Ramos (cell line): ENCODE measurements around the gene IPPK.

Experiments used
- in situ Hi-C: fragments of 300-500 bp; cut with MboI; formaldehyde crosslinking; loops from one replicate; pipeline ENCODE4 v1.14.3; 2022; ENCODE audit warnings: low sequenced_read_pairs; ENCODE audit not compliant: unreplicated experiment

IPPK gene

GRCh38 chr9:92669890-92670708, at the start of gene IPPK:
TSS of gene IPPK (minus strand) at chr9:92670131. CDS start at chr9:92669988, 143 bp downstream.
- in situ Hi-C loops, result loop anchor here (25.0 kb wide), 1 partner anchor 108 kb away; no protein-coding TSS in a partner anchor

GRCh38 chr9:92719028-92719647, 49.2 kb upstream of the IPPK start:
- in situ Hi-C loops, result loop anchor here (5.0 kb wide), 1 partner anchor 68 kb away; no protein-coding TSS in a partner anchor

GRCh38 chr9:92718086-92719001, 48.4 kb upstream of the IPPK start:
- in situ Hi-C loops, result loop anchor here (5.0 kb wide), 1 partner anchor 69 kb away; no protein-coding TSS in a partner anchor

GRCh38 chr9:92717201-92718085, 47.5 kb upstream of the IPPK start:
- in situ Hi-C loops, result loop anchor here (5.0 kb wide), 1 partner anchor 70 kb away; no protein-coding TSS in a partner anchor

GRCh38 chr9:92716557-92716956, 46.6 kb upstream of the IPPK start:
- in situ Hi-C loops, result loop anchor here (5.0 kb wide), 1 partner anchor 71 kb away; no protein-coding TSS in a partner anchor

- in situ Hi-C loops, result loop anchor here (5.0 kb wide), 1 partner anchor 72 kb away; no protein-coding TSS in a partner anchor
Measured at GRCh38 chr9:92715488-92716231, 45.7 kb upstream of the IPPK start.

- in situ Hi-C loops, result loop anchor here (5.0 kb wide), 1 partner anchor 72 kb away; no protein-coding TSS in a partner anchor
Measured at GRCh38 chr9:92714787-92715487, 45.0 kb upstream of the IPPK start.

GRCh38 chr9:92714016-92714415, 44.1 kb upstream of the IPPK start:
- in situ Hi-C loops, result no loop called here

GRCh38 chr9:92713528-92713927, 43.6 kb upstream of the IPPK start:
- in situ Hi-C loops, result no loop called here

GRCh38 chr9:92712767-92713166, 42.8 kb upstream of the IPPK start:
- in situ Hi-C loops, result no loop called here

GRCh38 chr9:92711844-92712243, 41.9 kb upstream of the IPPK start:
- in situ Hi-C loops, result no loop called here

GRCh38 chr9:92711146-92711545, 41.2 kb upstream of the IPPK start:
- in situ Hi-C loops, result no loop called here

GRCh38 chr9:92710368-92710767, 40.4 kb upstream of the IPPK start:
- in situ Hi-C loops, result no loop called here

GRCh38 chr9:92709954-92710353, 40.0 kb upstream of the IPPK start:
- in situ Hi-C loops, result no loop called here

- in situ Hi-C loops, result no loop called here
Measured at GRCh38 chr9:92709240-92709639, 39.3 kb upstream of the IPPK start.

- in situ Hi-C loops, result no loop called here
Measured at GRCh38 chr9:92707530-92707929, 37.6 kb upstream of the IPPK start.

GRCh38 chr9:92706218-92706940, 36.4 kb upstream of the IPPK start:
- in situ Hi-C loops, result no loop called here
